Astrocyte (in vitro differentiated cells and primary cell): ENCODE measurements around the gene CYP27A1. TPM values are rescaled to one million over a fixed set of nuclear protein-coding genes. Genes with fewer than 3 reads are reported as not detected.

Experiments
- DNase-seq: peaks from one replicate; pipeline ENCODE4 v3.0.0-alpha.2; 2010; ENCODE audit warnings: low read depth
- FAIRE-seq: peaks from 2 replicates; lab custom pipeline; 2011; peaks lifted over from hg19 to GRCh38; lab: Jason Lieb, UNC
- H2AFZ ChIP-seq: 2 replicates; pipeline ENCODE4 v1.6.0; 2012; ENCODE audit warnings: low read depth, low read length, inconsistent platforms
- H3K27ac ChIP-seq: 2 replicates; pipeline ENCODE4 v1.5.1; 2011; ENCODE audit warnings: low read depth, low read length, inconsistent platforms
- H3K27me3 ChIP-seq: 2 replicates; pipeline ENCODE4 v1.6.0; 2011; ENCODE audit warnings: low read length, inconsistent platforms; ENCODE audit not compliant: insufficient read depth
- H3K36me3 ChIP-seq: 2 replicates; pipeline ENCODE4 v1.5.1; 2011; ENCODE audit warnings: low read length, inconsistent platforms; ENCODE audit not compliant: insufficient read depth
- H3K4me1 ChIP-seq: 2 replicates; pipeline ENCODE4 v1.5.1; 2011; ENCODE audit warnings: low read length, inconsistent platforms; ENCODE audit not compliant: insufficient read depth
- H3K4me2 ChIP-seq: 2 replicates; pipeline ENCODE4 v1.6.0; 2012; ENCODE audit warnings: low read length, inconsistent platforms
- H3K4me3 ChIP-seq: 2 replicates; pipeline ENCODE4 v1.5.1; 2011; ENCODE audit warnings: low read depth, mild to moderate bottlenecking, low read length, inconsistent platforms; ENCODE audit not compliant: insufficient read depth
- H3K79me2 ChIP-seq: 2 replicates; pipeline ENCODE4 v1.6.0; 2012; ENCODE audit warnings: mild to moderate bottlenecking, low read length, inconsistent platforms; ENCODE audit not compliant: insufficient read depth
- H3K9ac ChIP-seq: 2 replicates; pipeline ENCODE4 v1.6.0; 2012; ENCODE audit warnings: mild to moderate bottlenecking, low read length, inconsistent platforms
- H3K9me3 ChIP-seq: 2 replicates; pipeline ENCODE4 v1.5.1; 2012; ENCODE audit warnings: low read depth, mild to moderate bottlenecking, low read length, inconsistent platforms; ENCODE audit not compliant: insufficient read depth
- H4K20me1 ChIP-seq: 2 replicates; pipeline ENCODE4 v1.6.0; 2012; ENCODE audit warnings: low read length, inconsistent platforms; ENCODE audit not compliant: insufficient read depth
- H3K27ac Mint-ChIP-seq: one replicate; pipeline ENCODE4 v1.8.0; 2021; ENCODE audit warnings: mild to moderate bottlenecking, mixed read lengths; ENCODE audit not compliant: unreplicated experiment
- H3K27me3 Mint-ChIP-seq: one replicate; pipeline ENCODE4 v1.8.0; 2021; ENCODE audit warnings: low read depth, mixed read lengths; ENCODE audit not compliant: unreplicated experiment
- H3K36me3 Mint-ChIP-seq: one replicate; pipeline ENCODE4 v1.8.0; 2021; ENCODE audit warnings: low read depth, mixed read lengths; ENCODE audit not compliant: unreplicated experiment
- H3K4me1 Mint-ChIP-seq: one replicate; pipeline ENCODE4 v1.8.0; 2021; ENCODE audit warnings: low read depth, mixed read lengths; ENCODE audit not compliant: unreplicated experiment
- H3K4me3 Mint-ChIP-seq: one replicate; pipeline ENCODE4 v1.8.0; 2021; ENCODE audit warnings: mild to moderate bottlenecking, moderate library complexity, mixed read lengths; ENCODE audit not compliant: unreplicated experiment
- H3K9me3 Mint-ChIP-seq: one replicate; pipeline ENCODE4 v1.8.0; 2021; ENCODE audit warnings: mild to moderate bottlenecking, mixed read lengths; ENCODE audit not compliant: unreplicated experiment
- CTCF ChIP-seq: IDR thresholded peaks from 2 replicates; pipeline ENCODE4 v1.5.1; 2011; ENCODE audit warnings: low read depth, mild to moderate bottlenecking, inconsistent platforms, low read length, moderate library complexity; ENCODE audit not compliant: insufficient read depth
- EZH2 ChIP-seq: IDR thresholded peaks from 2 replicates; pipeline ENCODE4 v1.6.1; 2012; ENCODE audit warnings: mild to moderate bottlenecking, low read length, inconsistent platforms; ENCODE audit not compliant: insufficient read depth
- total RNA-seq: library from RNA; stranded (reverse); gene quantifications from 2 replicates; pipeline ENCODE4 v1.2.1, GENCODE V29; 2021

The CYP27A1 gene
- total RNA-seq, 1 donor from 2014 or later = 3.9 TPM

GRCh38 chr2:218823196-218823855 is 41.4 kb downstream of the CYP27A1 start:
- Histone ChIP-seq H2AFZ (no peak overlapping the region), H3K9me3 (no peaks in the 10 kb centered on the region), H3K4me2 (no peak overlapping the region), H3K27ac (no peak overlapping the region), H3K27me3 (peaks cover 19% of the 10 kb centered on the region), H4K20me1 (no peaks in the 10 kb centered on the region), H3K36me3 (no peaks in the 10 kb centered on the region), H3K9ac (no peak overlapping the region), H3K4me1 (no peaks in the 10 kb centered on the region), H3K4me3 (no peak overlapping the region), H3K79me2 (no peaks in the 10 kb centered on the region)
- no peak for DNase-seq
- H3K4me1 Mint-ChIP-seq = no peaks in the 10 kb centered on the region
- no peak overlapping the region for H3K4me3 Mint-ChIP-seq
- TF ChIP-seq CTCF (no peak), EZH2 (no peak)
- no peak for FAIRE-seq
- no peak overlapping the region for H3K27ac Mint-ChIP-seq
- H3K9me3 Mint-ChIP-seq = no peaks in the 10 kb centered on the region
- peaks cover 22% of the 10 kb centered on the region for H3K27me3 Mint-ChIP-seq
- no peaks in the 10 kb centered on the region for H3K36me3 Mint-ChIP-seq

GRCh38 chr2:218824004-218824403 is 42.1 kb downstream of the CYP27A1 start:
- Histone ChIP-seq H3K4me3 (no peak overlapping the region), H3K27ac (no peak overlapping the region)
- no peak for FAIRE-seq

More at GRCh38 chr2:218824004-218824403, 42.1 kb downstream of the CYP27A1 start:
- Mint-ChIP-seq H3K36me3 (no peaks in the 10 kb centered on the region), H3K27ac (no peak overlapping the region), H3K27me3 (peaks cover 26% of the 10 kb centered on the region), H3K4me1 (no peaks in the 10 kb centered on the region), H3K9me3 (no peaks in the 10 kb centered on the region), H3K4me3 (no peak overlapping the region)
- H3K36me3 ChIP-seq = no peaks in the 10 kb centered on the region
- H2AFZ ChIP-seq = no peak overlapping the region
- no peaks in the 10 kb centered on the region for H4K20me1 ChIP-seq
- peaks cover 22% of the 10 kb centered on the region for H3K27me3 ChIP-seq
- DNase-seq = no peak
- no peaks in the 10 kb centered on the region for H3K9me3 ChIP-seq
- H3K4me1 ChIP-seq = no peaks in the 10 kb centered on the region
- TF ChIP-seq CTCF = no peak
- TF ChIP-seq EZH2 = no peak
- no peak overlapping the region for H3K9ac ChIP-seq
- H3K4me2 ChIP-seq = no peak overlapping the region
- H3K79me2 ChIP-seq = no peaks in the 10 kb centered on the region
